CD4-positive, alpha-beta T cell treated with Interleukin-15 for 4 hours (primary cell): ENCODE data around the gene PHRF1.
A peak's percentile ranks its signal among the peaks of the same experiment; 100 is the strongest.

Source experiments
- DNase-seq: peaks from one replicate; pipeline ENCODE4 v3.0.0-alpha.2; 2020; ENCODE audit warnings: low spot score

PHRF1 gene

GRCh38 chr11:596374-596773, 20.1 kb downstream of the PHRF1 start:
- DNase-seq = no peak

- DNase-seq = no peak
Measured at GRCh38 chr11:597166-597725, 21.0 kb downstream of the PHRF1 start.

GRCh38 chr11:598005-598680, 21.9 kb downstream of the PHRF1 start:
- DNase-seq = no peak

- DNase-seq = no peak
Measured at GRCh38 chr11:601573-602245, 25.4 kb downstream of the PHRF1 start.

- DNase-seq = no peak
Measured at GRCh38 chr11:603154-603553, 26.9 kb downstream of the PHRF1 start.

GRCh38 chr11:605286-606129, 29.2 kb downstream of the PHRF1 start:
- no peak for DNase-seq

- DNase-seq = no peak
Measured at GRCh38 chr11:606245-606644, 30.0 kb downstream of the PHRF1 start.

- DNase-seq = no peak
Measured at GRCh38 chr11:607020-607780, 30.9 kb downstream of the PHRF1 start.

GRCh38 chr11:607971-608659, 31.8 kb downstream of the PHRF1 start:
- no peak for DNase-seq

- no peak for DNase-seq
Measured at GRCh38 chr11:608791-609251, 32.6 kb downstream of the PHRF1 start.

- DNase-seq = no peak
Measured at GRCh38 chr11:609341-609811, 33.1 kb downstream of the PHRF1 start.

- no peak for DNase-seq
Measured at GRCh38 chr11:610146-610801, 34.0 kb downstream of the PHRF1 start.

- no peak for DNase-seq
Measured at GRCh38 chr11:611001-611996, 35.0 kb downstream of the PHRF1 start.

- no peak for DNase-seq
Measured at GRCh38 chr11:612201-612960, 36.1 kb downstream of the PHRF1 start.

GRCh38 chr11:612961-613300, 36.7 kb downstream of the PHRF1 start:
- DNase-seq = no peak

GRCh38 chr11:613369-613968, 37.2 kb downstream of the PHRF1 start:
- DNase-seq = peak; percentile 68

GRCh38 chr11:614021-614622, 37.9 kb downstream of the PHRF1 start:
- DNase-seq = no peak
